GM21526 (cell line): ENCODE measurements around the gene PTCD2.
A peak's percentile ranks its signal among the peaks of the same experiment; 100 is the strongest.

Source experiments
- ATAC-seq: cut with Tn5 transposase; IDR thresholded peaks from one replicate; pipeline ENCODE4 v1.9.1; 2021; ENCODE audit warnings: moderate library complexity; ENCODE audit not compliant: unreplicated experiment, low FRiP score

PTCD2 gene

DNA sequence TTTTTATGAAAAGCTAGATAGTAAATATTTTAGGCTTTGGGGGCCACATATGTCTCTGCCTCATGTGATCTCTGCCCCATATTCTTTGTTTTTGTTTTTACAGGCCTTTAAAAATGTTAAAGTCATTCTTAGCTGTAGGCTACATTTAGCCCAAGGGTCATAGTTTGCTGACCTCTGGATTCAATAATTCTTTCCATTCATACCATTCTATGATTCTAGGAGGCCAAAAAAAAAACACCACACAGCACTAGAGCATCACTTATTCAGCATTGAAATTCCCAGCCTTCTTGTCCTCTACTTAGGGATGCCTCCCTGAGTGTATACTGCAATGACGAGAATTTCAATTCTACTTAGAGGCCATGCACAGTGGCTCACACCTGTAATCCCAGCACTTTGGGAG is 17.0 kb downstream of the PTCD2 start:
- ATAC-seq = no peak

DNA sequence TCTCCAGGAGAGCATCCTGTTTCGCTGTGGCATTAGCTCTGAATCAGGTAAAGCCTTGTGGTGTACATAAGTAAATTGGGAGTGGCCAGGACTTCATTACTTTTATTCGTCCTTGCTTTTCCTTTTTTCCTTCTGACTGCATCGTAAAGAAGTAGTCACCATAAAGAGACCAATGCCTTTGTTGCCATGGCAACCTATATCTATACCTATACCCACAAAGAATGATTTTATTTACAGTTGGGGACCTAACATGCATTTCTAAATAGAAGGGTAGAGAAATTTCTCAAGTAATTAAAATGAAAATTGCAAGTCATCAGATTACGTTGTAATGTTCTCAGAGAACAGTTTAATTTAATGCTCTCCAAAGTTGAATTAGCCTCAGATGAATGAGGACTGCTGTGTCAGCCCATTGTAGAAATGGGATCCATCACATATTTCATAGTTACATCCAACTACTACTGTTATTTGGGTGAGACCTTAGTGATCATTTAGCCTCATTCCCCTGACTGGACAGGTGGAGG is 18.6 kb downstream of the PTCD2 start:
- no peak for ATAC-seq

DNA sequence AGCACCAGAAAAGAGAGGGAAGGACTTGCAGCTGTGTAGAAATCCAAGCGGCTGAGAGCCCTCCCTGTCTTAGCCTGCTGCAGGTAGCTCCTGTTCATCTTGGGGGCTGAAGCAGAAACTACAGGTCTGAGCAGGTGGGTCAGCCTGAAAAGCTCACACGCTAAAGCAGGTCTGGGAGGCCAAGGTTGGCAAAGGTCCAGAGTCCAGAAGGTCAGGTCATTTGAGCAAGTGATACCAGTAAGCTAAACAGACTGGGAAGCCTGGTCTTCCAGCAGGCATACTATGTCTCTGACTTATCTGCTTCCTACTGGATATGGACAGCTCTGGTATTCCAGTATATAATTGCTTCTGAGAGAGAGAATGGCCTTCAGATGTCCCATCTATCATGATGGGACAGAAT is 26.2 kb downstream of the PTCD2 start:
- no peak for ATAC-seq

DNA sequence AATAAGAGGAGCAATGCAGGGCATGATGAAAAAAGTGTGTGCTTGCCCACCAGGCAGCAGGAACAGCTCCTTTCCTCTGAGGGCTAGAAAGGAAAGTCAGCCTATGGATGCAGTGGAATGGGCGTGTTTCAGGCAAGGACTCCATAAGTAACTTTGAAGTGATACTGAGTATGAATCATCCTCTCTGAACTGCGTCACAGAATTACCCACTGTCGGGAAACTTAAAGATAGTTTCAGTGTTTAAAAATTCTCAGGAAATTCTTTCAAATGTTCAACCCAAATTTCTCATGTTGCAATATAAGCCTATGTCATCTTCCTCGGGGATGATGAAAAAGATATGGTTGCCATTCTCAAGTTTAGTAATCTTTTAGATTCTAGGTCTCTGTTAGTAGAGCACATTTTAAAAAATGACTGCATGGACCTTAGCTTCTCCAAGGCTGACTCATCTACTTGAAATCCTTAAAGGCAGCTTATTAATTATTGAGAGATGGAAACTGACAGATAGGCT is 27.7 kb downstream of the PTCD2 start:
- ATAC-seq = no peak

DNA sequence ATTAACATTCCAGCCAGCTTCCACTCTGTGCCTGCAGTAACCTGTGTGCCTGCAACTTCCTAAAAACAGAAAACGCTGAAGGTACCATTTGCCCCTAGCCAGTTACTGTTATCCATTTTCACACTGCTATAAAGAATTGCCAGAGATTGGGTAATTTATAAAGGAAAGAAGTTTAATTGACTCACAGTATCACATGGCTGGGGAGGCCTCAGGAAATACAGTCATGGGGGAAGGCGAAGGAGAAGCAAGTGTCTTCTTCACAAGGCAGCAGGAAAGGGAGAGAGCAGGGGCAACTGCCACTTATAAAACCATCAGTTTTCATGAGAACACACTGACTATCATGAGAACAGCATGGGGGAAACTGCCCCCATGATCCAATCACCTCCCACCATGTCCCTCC is 31.2 kb downstream of the PTCD2 start:
- ATAC-seq = no peak

DNA sequence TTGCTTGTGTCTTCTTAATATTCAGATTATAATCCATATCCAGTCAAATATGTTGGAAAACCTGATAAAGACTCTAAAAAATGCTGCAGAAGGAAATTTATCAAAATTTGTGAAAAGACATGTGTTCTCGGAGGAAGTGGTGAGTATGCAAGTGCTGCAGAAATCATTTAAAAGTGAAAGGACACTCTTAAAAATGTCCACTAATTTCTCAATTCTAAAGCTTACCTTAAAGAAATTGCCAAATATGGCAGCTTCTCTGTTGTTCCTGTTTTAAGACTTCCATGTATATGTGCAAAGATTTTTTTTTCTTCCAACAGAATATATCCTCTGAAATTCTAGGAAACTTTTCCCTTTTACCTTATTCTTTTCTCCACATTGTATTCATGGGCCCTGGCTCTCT is 32.4 kb downstream of the PTCD2 start:
- ATAC-seq = no peak

DNA sequence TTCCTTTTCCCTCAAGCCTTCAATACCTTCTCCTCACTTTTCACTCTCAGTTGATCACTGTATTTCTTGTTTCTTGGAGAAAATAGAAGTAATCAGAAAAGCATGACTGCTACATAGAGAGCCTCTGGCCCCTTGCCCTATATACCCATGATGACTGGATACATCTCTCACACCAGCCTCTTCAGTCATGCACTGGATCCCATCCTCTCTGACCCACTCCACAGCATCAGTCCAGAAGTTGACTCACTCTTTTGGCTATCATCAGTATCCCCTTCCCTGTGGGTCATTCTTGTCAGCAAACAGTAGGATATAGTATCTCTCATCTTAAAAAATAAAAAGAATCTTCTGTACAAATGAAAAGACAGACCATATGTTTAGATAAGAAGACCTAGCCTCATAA is 32.9 kb downstream of the PTCD2 start:
- no peak for ATAC-seq

DNA sequence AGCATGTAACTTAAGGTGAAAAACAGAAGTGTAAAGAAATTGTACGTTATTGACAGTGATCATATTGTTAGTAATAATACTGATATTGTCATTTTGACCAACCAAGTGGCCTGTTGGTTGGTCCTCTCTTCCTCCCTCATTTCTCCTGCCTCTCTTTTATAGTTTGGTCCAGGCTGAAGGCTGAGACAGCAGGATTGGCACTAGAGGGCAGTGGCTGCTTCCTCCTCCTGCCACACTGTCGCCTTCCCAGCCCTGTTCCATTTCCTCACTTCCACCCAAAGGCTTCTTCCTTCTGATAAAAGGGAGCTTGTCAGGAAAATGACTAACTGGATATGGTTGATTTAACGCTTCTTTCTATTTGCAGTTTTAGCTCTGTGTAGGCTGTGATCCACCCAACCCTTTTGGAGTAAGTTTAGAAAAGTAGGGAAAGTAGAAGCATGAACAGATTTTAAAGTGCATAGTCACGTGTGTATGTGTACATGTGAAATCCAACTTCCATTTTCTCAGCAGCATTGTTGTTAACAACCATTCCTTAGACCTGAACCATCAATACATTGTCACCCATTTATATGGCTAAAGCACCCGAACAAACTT is 35.6 kb downstream of the PTCD2 start:
- no peak for ATAC-seq

DNA sequence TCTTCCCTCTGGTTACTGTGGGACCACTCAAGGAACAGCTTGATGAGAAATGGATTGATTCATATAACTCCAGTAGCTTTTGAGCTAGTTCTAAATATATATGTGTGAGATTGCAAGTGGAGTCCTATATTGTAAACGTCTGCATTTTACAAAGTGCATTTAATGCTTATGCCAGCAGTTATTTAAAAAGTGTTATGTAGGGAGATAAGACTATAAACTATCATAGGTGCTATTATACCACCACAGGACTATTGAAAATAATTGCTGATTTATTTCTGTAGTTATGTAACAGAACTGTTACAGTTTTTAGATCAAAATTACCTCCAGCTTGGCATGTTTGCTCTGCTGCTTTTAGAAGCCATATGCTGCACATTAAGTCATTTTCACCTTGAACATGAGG is 36.2 kb downstream of the PTCD2 start:
- no peak for ATAC-seq

DNA sequence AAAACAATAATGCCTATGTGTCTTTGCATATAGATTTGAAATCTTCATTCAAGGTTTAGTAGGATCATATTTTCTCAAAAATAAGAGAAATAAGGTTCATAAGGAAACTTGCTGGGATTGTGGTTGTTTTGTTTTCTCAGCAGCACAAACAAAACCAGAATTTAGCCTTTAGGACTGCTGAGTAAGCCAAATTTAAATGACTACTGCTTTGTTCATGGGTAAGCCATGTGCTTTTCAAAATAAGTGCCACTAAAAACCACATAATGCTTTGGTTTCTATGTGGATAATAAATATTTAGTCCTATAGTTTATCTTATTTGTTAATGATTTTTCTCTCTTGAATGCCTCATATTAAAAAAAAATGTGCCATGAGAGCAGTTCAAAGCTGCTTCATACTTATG is 38.8 kb downstream of the PTCD2 start:
- ATAC-seq = no peak

DNA sequence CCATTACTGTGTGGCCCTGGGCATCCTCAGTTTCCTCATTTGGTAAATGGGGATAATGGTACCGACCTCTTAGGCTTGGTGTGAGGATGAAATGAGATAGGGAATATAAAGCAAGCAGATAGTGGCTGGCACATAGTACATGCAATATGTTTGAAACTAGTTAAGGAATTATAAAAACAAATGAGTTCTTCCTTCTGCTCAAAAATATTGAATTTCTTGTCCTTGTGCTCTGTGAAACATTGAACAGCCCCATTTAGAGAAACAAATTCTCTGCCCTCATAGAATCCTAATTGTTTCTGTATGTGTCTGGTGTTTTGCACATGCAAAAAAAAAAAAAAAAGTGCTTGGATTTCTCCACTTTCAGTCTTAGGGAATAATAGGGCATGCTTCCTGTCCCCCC is 39.7 kb downstream of the PTCD2 start:
- ATAC-seq = no peak

DNA sequence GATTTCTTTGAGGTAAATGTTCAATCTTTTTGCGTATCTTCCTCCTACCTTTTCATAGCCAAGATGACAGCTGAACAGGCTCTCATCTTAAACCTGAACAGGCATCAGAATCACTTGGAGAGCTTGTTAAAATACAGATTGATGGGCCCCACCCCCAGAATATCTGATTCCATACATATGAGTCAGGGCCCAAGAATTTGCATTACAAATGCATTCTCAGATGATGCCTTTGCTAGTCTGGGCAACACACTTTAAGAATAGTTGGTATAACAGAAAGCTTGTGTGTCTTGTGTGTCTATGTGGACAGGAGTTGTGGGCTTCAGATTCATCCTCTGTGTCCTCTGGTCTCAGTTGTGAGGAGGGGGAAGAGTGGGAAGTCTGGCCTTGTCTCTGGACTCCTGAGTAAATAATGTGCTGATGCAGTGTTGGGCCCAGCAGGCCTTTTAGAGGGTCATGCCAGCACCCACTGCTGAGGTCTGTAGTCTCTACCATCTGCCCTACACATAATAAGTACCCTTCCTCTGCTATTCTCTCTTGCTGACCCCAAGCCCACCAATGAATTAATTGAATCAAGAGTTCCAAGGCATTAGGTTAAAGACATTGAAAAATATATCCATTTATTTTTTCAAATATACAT is 43.1 kb downstream of the PTCD2 start:
- no peak for ATAC-seq

DNA sequence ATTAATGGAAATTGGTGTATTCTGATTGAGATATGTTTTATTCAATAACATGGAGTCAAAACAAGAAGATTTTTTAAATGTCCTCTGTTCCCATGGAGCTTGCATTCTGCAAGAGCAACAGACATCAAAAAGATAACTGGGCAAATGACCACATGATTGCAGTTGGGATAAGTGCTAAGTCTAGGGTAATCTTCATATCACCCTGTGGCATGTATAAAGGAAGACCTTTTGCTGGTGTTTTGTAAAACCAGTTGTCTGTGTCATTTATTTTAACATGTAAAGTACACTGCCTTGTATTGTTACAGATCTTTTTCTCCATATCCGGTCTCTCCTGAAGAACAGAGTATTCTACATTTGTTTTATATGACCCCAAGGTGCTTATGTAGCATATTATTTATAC is 44.0 kb downstream of the PTCD2 start:
- no peak for ATAC-seq

DNA sequence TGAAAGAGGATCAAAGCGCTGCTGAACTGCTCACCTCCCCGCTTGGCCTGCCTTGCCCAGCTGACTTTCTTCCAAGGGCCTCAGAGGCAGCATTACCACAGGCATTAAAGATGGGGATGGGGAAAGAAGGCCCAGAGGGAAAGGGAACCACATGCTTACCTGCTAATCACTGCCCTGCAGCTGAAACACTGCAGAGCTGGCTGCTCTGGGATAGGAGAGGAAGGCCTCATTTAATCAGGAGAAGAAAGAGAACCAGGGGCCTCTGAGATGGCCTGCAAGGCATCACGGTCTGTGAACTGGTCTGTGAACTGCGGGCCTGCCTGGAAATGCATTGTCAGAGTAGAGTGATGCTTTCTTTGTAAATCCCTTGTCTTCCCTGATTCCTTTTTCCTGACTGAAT is 44.8 kb downstream of the PTCD2 start:
- ATAC-seq = no peak

DNA sequence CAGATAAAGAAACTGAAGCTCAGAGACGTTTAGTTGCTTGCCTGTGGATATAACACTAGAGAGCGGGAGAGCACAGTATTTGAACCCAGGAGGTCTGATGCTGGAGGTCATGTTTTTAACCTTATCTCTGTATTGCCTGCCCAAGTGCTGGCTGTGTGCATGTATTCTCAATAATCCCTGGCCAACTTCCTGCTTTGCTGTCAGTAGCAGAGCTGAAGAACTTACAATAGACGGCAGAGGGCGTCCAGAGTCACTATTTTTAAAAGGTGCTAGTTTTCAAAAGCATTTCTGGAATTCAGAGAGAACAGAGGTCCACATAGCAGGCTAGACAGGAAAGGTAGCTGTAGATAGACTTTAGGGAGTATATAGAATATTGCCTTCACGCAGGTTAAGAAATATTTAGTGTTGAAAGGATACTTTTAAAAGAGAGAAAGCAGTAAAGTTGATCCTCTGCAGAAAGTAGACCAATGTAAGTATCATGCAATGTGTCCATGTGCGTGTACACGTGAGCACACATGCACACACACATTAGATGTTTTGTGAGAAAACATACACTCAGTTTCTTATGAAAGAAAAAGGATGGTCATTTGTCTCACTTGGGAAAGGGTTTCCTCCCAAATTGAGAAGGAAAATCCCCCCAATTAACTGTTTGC is 46.3 kb downstream of the PTCD2 start:
- peak; percentile 56 for ATAC-seq

DNA sequence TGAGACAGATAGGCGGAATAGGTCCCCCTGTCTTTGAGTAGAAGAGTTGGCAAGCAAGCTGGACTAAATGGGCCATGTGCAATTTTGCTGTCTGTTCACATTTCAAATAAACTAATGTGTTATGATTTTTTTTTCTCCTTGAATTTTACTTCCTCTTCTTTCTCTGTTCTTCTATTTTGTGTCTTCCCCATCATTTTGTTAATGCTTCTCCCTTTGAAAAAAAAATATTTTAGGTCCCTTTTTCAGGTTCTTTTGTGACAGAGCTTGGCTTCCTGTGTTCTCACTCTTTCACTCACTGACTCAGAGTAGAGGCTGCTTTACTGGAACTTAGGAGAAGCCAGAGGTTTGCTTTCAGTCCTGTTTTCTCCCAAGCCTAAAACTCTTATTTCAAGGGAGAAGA is 48.1 kb downstream of the PTCD2 start:
- ATAC-seq = no peak

DNA sequence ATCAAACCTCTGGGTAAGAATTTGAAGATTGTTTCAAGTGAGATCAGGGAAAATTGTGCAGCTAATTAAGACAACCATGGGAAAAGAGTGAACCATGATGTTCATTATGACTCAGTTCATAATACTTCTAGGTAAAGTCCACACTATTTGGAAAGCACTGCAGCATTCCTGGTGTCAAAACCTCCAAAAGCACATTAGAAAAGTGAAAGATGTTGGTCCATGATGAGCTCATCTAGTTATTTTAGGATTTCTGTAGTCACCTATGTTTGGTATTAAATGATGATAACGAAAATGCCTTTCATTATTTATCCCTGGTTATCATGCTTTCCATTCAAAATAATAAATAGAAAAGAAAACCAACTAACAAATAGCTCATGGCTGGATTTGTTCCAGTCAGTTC is 49.1 kb downstream of the PTCD2 start:
- no peak for ATAC-seq

DNA sequence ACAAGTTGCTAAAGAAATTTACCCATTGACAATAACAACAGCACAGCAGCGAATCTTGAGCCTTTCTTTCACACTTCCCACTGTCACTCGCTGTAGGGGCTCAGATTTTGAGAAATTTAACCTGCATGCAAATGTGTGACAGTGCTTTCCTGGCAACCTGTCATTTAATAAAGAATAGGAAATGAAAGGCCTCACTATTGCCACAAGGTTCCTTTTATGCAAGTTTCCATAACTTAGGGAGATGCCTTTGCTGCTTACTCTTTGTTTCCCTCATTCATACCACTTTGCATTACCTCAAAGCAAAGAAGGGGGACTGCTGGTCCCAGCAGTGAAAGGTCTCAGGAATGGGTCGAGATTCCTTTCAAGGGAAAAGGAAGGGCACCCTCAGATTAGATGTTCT is 49.5 kb downstream of the PTCD2 start:
- ATAC-seq = no peak

DNA sequence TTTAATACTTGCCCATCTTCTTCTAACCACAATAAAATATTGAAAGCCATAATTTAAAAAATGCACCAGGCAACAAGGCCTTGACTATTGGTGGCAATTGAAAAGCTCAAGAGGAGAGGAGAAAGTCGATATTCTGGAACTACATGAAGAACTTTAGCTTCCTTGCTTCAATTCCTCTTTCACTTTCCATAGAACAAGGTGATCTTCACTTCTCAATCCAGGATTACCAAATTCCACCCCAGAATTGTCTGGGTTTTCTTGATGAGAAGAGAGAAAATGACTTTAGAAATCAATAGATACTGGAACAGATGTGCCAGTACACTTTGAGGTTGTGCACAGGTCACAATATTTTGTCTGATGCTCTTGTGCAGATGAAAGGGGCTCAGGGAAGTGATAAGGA is 52.2 kb downstream of the PTCD2 start:
- ATAC-seq = no peak

DNA sequence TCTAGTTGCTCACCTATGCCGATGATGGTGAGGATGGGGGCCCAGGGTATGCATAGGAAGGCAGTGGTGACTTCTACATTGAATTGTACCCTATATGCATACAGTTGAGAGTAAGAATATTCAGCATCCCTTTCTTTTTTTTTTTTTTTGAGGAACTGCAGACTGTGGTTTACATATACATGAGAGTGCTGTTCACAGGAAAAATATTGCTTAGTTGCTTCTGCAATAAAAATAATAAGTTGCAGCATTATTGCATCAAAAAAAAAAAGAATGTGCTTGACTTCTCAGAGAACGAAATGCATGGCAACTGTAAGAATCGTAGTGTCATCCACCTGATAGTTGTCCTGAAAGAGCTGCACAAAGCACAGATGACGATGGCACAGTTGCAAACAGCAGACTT is 52.8 kb downstream of the PTCD2 start:
- ATAC-seq = no peak

DNA sequence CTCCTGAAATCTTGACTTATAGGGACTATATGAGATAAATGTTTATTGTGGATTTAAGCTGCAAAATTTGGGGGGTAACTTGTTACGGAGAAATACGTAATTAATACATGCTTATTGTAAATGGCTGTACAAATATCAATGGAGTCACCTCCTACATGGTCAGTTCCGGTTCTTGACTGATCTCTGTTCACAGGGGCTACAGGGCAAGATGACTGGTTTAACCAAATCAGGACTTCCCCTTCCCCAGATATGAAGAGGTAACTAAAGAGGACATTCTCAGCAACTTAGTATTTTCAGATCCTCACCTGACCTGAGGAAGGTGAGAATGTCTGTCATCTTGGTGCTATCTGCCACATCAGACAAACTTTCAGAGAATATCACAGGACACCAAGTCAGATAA is 54.7 kb downstream of the PTCD2 start:
- ATAC-seq = no peak

DNA sequence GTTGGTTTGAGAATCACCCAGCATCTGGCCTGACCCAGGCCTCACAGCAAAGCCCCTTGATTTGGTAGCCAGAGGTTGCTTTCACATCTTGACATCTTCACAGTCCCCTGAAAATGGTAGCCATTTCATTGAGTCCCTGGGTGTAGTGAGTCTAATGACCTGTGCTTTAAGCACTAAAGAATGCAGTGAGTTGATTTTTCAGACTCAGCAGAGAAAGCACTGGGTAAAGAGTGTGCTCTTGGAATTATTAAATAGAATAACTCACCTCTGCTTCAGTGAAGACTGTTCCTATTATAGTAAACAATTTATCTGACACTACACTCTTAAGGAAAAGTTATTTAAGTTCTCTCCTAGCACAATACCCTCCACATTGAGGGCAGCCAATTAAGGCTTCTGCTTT is 56.2 kb downstream of the PTCD2 start:
- ATAC-seq = no peak
